Transverse colon (tissue), 4 donors: ENCODE data around the gene CEBPB. TPM values are rescaled to one million over a fixed set of nuclear protein-coding genes. Genes with fewer than 3 reads are reported as not detected.

Experiments
- DNase-seq: peaks from one replicate; pipeline ENCODE4 v3.0.0-alpha.2; 2019
- H3K27ac ChIP-seq, 4 donors: fragments of 200-600 bp; sonication (generic); 2 replicates each; pipeline ENCODE4 v1.5.1; 2016 to 2018; ENCODE audit warnings: inconsistent platforms in 4 of 4
- H3K27me3 ChIP-seq: fragments of 200-600 bp; sonication (generic); 2 replicates; pipeline ENCODE4 v1.5.1; 2017; ENCODE audit warnings: inconsistent platforms
- H3K36me3 ChIP-seq, 4 donors: fragments of 200-600 bp; sonication (generic); 2 replicates each; pipeline ENCODE4 v1.5.1; 2017 to 2019; ENCODE audit warnings: inconsistent platforms in 4 of 4
- H3K4me1 ChIP-seq, 4 donors: fragments of 200-600 bp; sonication (generic); 2 replicates each; pipeline ENCODE4 v1.5.1; 2017 to 2020; ENCODE audit warnings: inconsistent platforms in 4 of 4
- H3K4me3 ChIP-seq, 4 donors: fragments of 200-600 bp; sonication (generic); 1 replicate in 1 of 4; 2 replicates in 3 of 4; pipeline versions ENCODE4 v1.5.1 to v1.6.1; 2017 to 2019; ENCODE audit warnings: inconsistent platforms in 4 of 4
- H3K9me3 ChIP-seq, 2 donors: fragments of 200-600 bp; sonication (generic); 2 replicates each; pipeline ENCODE4 v1.5.1; 2017 to 2019; ENCODE audit warnings: inconsistent platforms in 2 of 2
- EP300 ChIP-seq: sonication (generic); formaldehyde crosslinking; IDR thresholded peaks from one replicate; pipeline ENCODE4 v1.6.1; 2017; ENCODE audit warnings: antibody characterized with exemption, low read depth
- POLR2A ChIP-seq: fragments of 450-650 bp; IDR thresholded peaks from one replicate; pipeline ENCODE4 v1.6.1; 2016; ENCODE audit warnings: antibody characterized with exemption, mild to moderate bottlenecking, moderate library complexity
- POLR2AphosphoS5 ChIP-seq, 3 donors: sonication (generic); formaldehyde crosslinking; IDR thresholded peaks; one replicate each; pipeline ENCODE4 v1.6.1; 2016; ENCODE audit warnings: antibody characterized with exemption in 3 of 3
- WGBS, 2 donors: methylation state at CpG; one replicate each; pipeline ENCODE4 v1.1.5; 2018; ENCODE audit warnings: low coverage in 1 of 2; 5-methylcytosine and 5-hydroxymethylcytosine counted together
- in situ Hi-C, 4 donors: fragments of 200-750 bp; cut with MboI; loops; one replicate each; pipeline versions ENCODE4 v1.15.0 to v1.15.1; 2017; ENCODE audit warnings: low sequenced_read_pairs in 3 of 4, low pct_ligation_motif_present in 1 of 4, low pct_unique_long_range_greater_than_20kb in 1 of 4
- intact Hi-C: fragments of 100-400 bp; cut with DNase I; formaldehyde crosslinking; loops from one replicate; pipeline ENCODE4 v1.15.1; 2023; ENCODE audit warnings: low total_unique reads
- total RNA-seq, 4 donors: library from RNA; depleted of rRNA; stranded (reverse); fragments of >200 nt; gene quantifications; one replicate each; pipeline ENCODE4 v1.1.0, GENCODE V29; 2016
- TF ChIP-seq, protein P1 (sequence below), 5 experiments: fragments of 200-600 bp in 3 of 5; fragments of 450-650 bp in 2 of 5; sonication (generic) in 3 of 5; IDR thresholded peaks; 1 replicate in 2 of 5; 2 replicates in 3 of 5; pipeline ENCODE4 v1.5.1; 2016 to 2017; ENCODE audit warnings: antibody characterized with exemption in 5 of 5, inconsistent platforms in 3 of 5, mild to moderate bottlenecking in 2 of 5, moderate library complexity in 1 of 5

The CEBPB gene
- total RNA-seq, 4 donors from 2014 or later: 26.1 to 78.9 (median 57.1) TPM

- Histone ChIP-seq H3K27me3 (no peaks in the 10 kb centered on the region), H3K27ac (peak overlapping the region; percentile 38 to 79 (median 65)), H3K36me3 (no peaks in the 10 kb centered on the region), H3K4me1 (peaks cover 37 to 62% (median 54%) of the 10 kb centered on the region in 4 donors), H3K9me3 (no peaks in the 10 kb centered on the region), H3K4me3 (no peak overlapping the region)
- in situ Hi-C loops (no loop called here), intact Hi-C loops (no loop called here)
- WGBS, 2 donors: 50 to 100% methylated on average over 1 to 17 of the region's 17 CpGs
- no peak for TF ChIP-seq EP300
- no peak for TF ChIP-seq POLR2AphosphoS5 (IDR thresholded peaks at IDR 0.05)
- TF ChIP-seq, protein P1, sequence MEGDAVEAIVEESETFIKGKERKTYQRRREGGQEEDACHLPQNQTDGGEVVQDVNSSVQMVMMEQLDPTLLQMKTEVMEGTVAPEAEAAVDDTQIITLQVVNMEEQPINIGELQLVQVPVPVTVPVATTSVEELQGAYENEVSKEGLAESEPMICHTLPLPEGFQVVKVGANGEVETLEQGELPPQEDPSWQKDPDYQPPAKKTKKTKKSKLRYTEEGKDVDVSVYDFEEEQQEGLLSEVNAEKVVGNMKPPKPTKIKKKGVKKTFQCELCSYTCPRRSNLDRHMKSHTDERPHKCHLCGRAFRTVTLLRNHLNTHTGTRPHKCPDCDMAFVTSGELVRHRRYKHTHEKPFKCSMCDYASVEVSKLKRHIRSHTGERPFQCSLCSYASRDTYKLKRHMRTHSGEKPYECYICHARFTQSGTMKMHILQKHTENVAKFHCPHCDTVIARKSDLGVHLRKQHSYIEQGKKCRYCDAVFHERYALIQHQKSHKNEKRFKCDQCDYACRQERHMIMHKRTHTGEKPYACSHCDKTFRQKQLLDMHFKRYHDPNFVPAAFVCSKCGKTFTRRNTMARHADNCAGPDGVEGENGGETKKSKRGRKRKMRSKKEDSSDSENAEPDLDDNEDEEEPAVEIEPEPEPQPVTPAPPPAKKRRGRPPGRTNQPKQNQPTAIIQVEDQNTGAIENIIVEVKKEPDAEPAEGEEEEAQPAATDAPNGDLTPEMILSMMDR (IDR thresholded peaks at IDR 0.05): no peak
- no peak for TF ChIP-seq POLR2A
- DNase-seq: peak; percentile 66
Observed at GRCh38 chr20:50146732-50147662, 43.6 kb upstream of the CEBPB start.

- intact Hi-C loops (no loop called here), in situ Hi-C loops (no loop called here)
- TF ChIP-seq POLR2AphosphoS5 (IDR thresholded peaks at IDR 0.05) (no peak), POLR2A (no peak), EP300 (no peak)
- TF ChIP-seq, protein P1 (IDR thresholded peaks at IDR 0.05): no peak
- Histone ChIP-seq H3K4me3 (no peak overlapping the region), H3K27me3 (no peaks in the 10 kb centered on the region), H3K4me1 (peaks cover 44 to 70% (median 67%) of the 10 kb centered on the region in 4 donors), H3K36me3 (no peaks in the 10 kb centered on the region), H3K9me3 (no peaks in the 10 kb centered on the region), H3K27ac (peak overlapping the region; percentile 93 to 99 (median 98))
- DNase-seq: no peak
- WGBS, 2 donors: 49% methylated on average over 16 of the region's 16 CpGs; no CpG with 5 or more reads in 1 of the 2 donors
Observed at GRCh38 chr20:50149481-50150254, 41.0 kb upstream of the CEBPB start.

DNA sequence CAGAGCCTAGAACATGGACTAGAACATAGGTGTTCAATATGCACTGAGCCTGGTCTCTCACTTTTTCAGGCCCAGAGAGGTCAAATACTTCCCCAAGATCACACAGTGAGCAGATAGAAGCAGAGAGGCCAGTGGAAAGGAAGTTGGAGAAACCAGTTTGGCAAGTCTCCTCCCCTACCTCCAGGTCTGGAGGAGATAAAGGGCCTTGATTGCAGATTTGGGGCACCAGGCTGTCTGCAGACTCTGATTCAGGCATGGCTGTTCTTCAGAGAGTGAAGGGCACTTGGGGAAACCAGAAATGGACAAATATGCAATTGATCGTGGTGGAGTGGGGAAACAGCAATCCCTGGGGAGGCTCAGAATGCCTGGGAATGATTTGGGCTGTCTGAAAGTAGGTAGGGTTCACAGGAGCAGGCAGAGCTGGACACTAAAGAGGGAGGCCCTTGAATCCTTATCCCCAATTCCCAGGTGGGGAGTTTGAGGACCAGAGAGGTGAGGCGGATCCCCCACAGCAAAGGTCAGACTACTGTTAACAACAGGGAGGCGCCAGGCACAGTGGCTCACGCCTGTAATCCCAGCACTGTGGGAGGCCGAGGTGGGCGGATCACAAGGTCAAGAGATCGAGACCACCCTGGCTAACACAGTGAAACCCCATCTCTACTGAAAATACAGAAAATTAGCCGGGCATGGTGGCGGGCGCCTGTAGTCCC lies 39.4 kb upstream of the CEBPB start:
- Histone ChIP-seq H3K27ac (peak overlapping the region; percentile 93 to 99 (median 98)), H3K4me3 (peak overlapping the region in 1 of 4 donors; percentile 99), H3K4me1 (peaks cover 44 to 69% (median 66%) of the 10 kb centered on the region in 4 donors), H3K9me3 (no peaks in the 10 kb centered on the region), H3K36me3 (no peaks in the 10 kb centered on the region), H3K27me3 (no peaks in the 10 kb centered on the region)
- DNase-seq: peak; percentile 57
- intact Hi-C loops: no loop called here
- TF ChIP-seq EP300: no peak
- TF ChIP-seq POLR2AphosphoS5 (IDR thresholded peaks at IDR 0.05): peak in 2 of 3 donors; percentile 17 to 59
- no peak for TF ChIP-seq POLR2A
- TF ChIP-seq, protein P1 (IDR thresholded peaks at IDR 0.05): no peak
- WGBS, 2 donors: 74 to 93% methylated on average over 3 to 10 of the region's 10 CpGs
- in situ Hi-C loops: no loop called here
